Heart left ventricle (tissue), 13 donors: Measurements from ENCODE around the gene MARCOL.

Source experiments
- POLR2A ChIP-seq, 2 donors: fragments of 450-650 bp; IDR thresholded peaks; one replicate each; pipeline ENCODE4 v1.6.1; 2017; ENCODE audit warnings: antibody characterized with exemption in 2 of 2, mild to moderate bottlenecking in 2 of 2, moderate library complexity in 2 of 2
- TF ChIP-seq, protein P1 (sequence below), 12 donors: fragments of 200-600 bp; sonication (generic) in 4 of 12; IDR thresholded peaks; one replicate each; pipeline versions ENCODE4 v1.5.0 to v1.8.0; 2018 to 2022; ENCODE audit warnings: antibody characterized with exemption in 12 of 12, mild to moderate bottlenecking in 5 of 12
- donor health status: ischemic (EF 13 %, LVEDD 7.1; RV severe dilation, severe dysfunction).
- donor health status: DM: no; HTN: yes; CAD: no.
- donor health status: DM: no; HTN: no; CAD: no.
- donor health status: ischemic (EF 25% LVEDD 6.9; RV normal size, moderate dysfunction).
- donor health status: ischemic (EF 25% LVEDD 5.7; RV mildly dilated, moderate dysfunction).
- donor health status: ischemic (EF 35%, LVEDD 5.7; RV mildly dilated, moderate dysfunction).
- donor health status: nonischemic (EF 11% LVEDD 7.7; RV severe dilation, severe dysfunction).
- donor health status: DM: yes; HTN: yes; CAD: no.
- donor health status: PGD.
- donor health status: ischemic (EF 29% LVEDD 5.4; RV normal size, mild dysfunction).
- donor health status: nonischemic (EF 23%, LVEDD 6.1; RV moderate dilation, normal function).

GRCh38 chr5:148290271-148291195, 52.2 kb downstream of the MARCOL start:
- TF ChIP-seq, protein P1, sequence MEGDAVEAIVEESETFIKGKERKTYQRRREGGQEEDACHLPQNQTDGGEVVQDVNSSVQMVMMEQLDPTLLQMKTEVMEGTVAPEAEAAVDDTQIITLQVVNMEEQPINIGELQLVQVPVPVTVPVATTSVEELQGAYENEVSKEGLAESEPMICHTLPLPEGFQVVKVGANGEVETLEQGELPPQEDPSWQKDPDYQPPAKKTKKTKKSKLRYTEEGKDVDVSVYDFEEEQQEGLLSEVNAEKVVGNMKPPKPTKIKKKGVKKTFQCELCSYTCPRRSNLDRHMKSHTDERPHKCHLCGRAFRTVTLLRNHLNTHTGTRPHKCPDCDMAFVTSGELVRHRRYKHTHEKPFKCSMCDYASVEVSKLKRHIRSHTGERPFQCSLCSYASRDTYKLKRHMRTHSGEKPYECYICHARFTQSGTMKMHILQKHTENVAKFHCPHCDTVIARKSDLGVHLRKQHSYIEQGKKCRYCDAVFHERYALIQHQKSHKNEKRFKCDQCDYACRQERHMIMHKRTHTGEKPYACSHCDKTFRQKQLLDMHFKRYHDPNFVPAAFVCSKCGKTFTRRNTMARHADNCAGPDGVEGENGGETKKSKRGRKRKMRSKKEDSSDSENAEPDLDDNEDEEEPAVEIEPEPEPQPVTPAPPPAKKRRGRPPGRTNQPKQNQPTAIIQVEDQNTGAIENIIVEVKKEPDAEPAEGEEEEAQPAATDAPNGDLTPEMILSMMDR (IDR thresholded peaks at IDR 0.05): peak; percentile 17 to 60 (median 45)
- TF ChIP-seq POLR2A (IDR thresholded peaks at IDR 0.05): no peak
